GM18861 (cell line): ENCODE results near the gene DMP1.

Source experiments
- ATAC-seq: cut with Tn5 transposase; IDR thresholded peaks from one replicate; pipeline ENCODE4 v1.9.1; 2021; ENCODE audit not compliant: unreplicated experiment

The DMP1 gene

GRCh38 chr4:87649980-87650379 is at the start of gene DMP1:
DMP1 (plus strand) TSS chr4:87650280; CDS start chr4:87656493, 6,213 bp downstream.
- ATAC-seq, result no peak

- ATAC-seq, result no peak
These were observed 48.7 kb upstream of the DMP1 start for GRCh38 chr4:87601361-87601760.

- ATAC-seq, result no peak
These were observed 41.9 kb upstream of the DMP1 start, which contains the start of gene DSPP for GRCh38 chr4:87608229-87608628. DSPP (plus strand) TSS chr4:87608529; CDS start chr4:87610909, 2,380 bp downstream.

GRCh38 chr4:87614292-87614890 is 35.7 kb upstream of the DMP1 start:
- ATAC-seq, result no peak

- no peak for ATAC-seq
These were observed 33.8 kb upstream of the DMP1 start for GRCh38 chr4:87616268-87616667.

GRCh38 chr4:87620086-87620485 is 30.0 kb upstream of the DMP1 start:
- no peak for ATAC-seq

GRCh38 chr4:87620491-87620890 is 29.6 kb upstream of the DMP1 start:
- no peak for ATAC-seq

GRCh38 chr4:87622303-87622702 is 27.8 kb upstream of the DMP1 start:
- no peak for ATAC-seq

- ATAC-seq, result peak; percentile 64
These were observed 25.4 kb upstream of the DMP1 start for GRCh38 chr4:87624698-87625097.

GRCh38 chr4:87631668-87632067 is 18.4 kb upstream of the DMP1 start:
- no peak for ATAC-seq

- no peak for ATAC-seq
These were observed 17.6 kb upstream of the DMP1 start for GRCh38 chr4:87632469-87632868.

- ATAC-seq, result no peak
These were observed 16.8 kb upstream of the DMP1 start for GRCh38 chr4:87633243-87633642.

- no peak for ATAC-seq
These were observed 5.8 kb upstream of the DMP1 start for GRCh38 chr4:87644286-87644685.

- no peak for ATAC-seq
These were observed 858 bp downstream of the DMP1 start for GRCh38 chr4:87650938-87651337.

GRCh38 chr4:87651941-87652340 is 1.9 kb downstream of the DMP1 start:
- ATAC-seq, result no peak

- no peak for ATAC-seq
These were observed 4.5 kb downstream of the DMP1 start for GRCh38 chr4:87654487-87655044.

GRCh38 chr4:87657525-87657924 is 7.4 kb downstream of the DMP1 start:
- ATAC-seq, result no peak

GRCh38 chr4:87659247-87659931 is 9.3 kb downstream of the DMP1 start:
- ATAC-seq, result no peak

- ATAC-seq, result no peak
These were observed 12.8 kb downstream of the DMP1 start for GRCh38 chr4:87662871-87663270.

GRCh38 chr4:87669373-87669772 is 19.3 kb downstream of the DMP1 start:
- no peak for ATAC-seq

GRCh38 chr4:87677731-87678130 is 27.7 kb downstream of the DMP1 start:
- peak; percentile 89 for ATAC-seq

GRCh38 chr4:87679449-87680169 is 29.5 kb downstream of the DMP1 start:
- no peak for ATAC-seq
